ENCODE measurements around the gene MDGA2. TPM values are rescaled to one million over a fixed set of nuclear protein-coding genes. Genes with fewer than 3 reads are reported as not detected.

The MDGA2 gene
- polyA plus RNA-seq, 3 donors, result 2.1 to 2.8 (median 2.6) TPM

DNA sequence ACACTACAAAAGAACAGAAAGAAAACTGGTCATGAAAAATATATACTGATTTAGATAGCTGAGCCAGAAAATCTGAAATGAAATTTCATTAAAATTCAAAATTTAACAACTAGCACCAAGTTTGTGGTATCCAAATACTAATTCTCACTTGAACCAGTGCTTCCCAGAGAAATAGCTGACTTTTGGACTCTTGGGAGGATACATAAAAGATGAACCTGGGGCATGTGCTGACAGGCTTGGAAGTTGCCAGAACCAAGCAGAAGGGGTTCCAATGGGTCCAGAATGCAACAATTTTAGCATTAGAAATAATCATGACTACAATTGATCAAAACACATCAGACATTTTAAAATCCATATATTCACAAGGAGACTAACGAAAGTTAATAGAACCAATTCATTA, 175.0 kb downstream of the MDGA2 start:
- no peak for DNase-seq

DNA sequence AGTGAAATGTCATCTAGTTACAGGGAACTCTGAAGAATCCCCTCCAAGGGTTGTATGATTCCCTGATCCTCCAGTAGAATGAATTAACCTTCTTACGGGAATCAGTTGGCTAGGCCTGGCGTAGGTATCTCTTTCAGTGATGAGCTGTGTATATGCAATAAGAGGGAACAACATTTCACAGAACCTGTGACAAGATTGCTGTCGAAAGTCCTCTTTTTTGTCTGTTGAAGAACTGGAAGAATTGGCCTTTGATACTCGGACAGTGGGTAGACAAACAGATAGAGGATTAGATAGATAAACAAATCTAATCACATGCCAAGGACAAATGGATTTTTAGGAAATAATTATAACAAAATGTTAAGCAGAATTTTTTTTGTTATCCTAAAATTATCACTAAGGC, 184.6 kb downstream of the MDGA2 start:
- DNase-seq, result no peak

DNA sequence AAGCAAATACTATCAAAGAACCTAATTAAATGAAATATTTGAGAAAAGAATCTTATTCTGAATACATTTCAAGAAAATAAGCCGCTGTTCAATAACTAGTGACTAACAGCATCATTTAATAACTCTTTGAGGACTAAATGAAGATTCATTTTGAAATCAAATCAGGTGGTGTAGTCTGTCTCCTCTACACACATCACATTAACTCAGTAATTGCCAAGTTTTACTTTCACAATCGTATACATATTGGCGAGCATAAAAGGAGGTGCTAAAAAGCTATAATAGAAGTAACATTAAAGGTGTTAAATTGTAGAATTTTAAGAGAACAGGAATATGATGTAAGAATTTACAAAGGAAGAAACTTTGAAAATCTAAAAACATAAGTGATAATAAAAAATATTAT, 185.1 kb downstream of the MDGA2 start:
- no peak for DNase-seq

DNA sequence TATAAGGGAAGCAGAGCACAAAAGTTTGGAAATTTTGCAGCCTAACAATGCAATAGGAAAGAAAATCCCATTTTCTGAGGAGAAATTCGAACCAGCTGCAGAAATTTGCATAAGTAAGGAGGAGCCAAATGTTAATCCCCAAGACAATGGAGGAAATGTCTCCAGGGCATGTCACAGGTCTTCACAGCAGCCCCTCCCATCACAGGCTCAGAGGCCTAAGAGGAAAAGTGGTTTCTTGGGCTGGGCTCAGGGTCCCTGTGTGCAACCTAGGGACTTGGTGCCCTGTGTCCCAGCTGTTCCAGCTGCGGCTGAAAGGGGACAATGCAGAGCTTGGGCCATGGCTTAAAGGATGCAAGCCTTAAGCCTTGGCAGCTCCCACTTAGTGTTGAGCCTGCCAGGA, 190.0 kb downstream of the MDGA2 start:
- no peak for DNase-seq

DNA sequence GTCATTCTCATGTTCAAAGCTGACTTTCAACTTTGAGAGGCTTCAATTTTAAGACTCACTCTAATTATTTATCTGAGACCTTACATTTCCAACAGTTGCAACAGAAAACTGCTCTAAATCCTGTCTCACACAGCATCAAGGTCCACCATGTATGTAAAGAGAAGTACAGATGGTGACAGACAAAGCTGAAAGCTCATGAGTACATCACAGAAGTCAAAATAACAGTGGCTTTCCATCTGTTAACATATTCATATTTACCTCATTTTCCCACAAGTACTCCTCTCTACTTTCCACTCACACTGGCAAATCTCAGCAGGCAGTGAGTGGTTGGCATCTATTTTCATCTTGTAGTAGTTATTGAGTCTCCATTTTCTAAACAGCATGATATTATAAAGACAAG, 192.0 kb downstream of the MDGA2 start:
- DNase-seq, result no peak

DNA sequence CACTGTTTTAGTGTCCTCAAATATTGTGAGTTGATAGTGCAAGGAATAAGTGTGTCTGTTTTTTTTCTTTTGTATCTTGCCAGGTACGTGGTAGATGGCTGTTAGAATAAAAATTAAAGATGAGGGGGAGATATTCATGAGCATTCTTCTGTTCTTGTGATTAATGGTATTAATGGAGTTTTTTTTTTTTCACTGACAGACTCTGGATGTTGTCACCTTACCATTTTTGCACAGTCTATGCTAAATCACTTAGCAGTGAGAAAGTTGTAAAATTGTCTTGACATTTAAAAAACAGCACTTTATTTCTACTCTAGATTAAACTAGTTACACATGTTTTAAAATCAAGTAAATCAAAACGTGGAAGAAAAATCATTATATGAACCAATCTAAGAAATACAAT, 204.3 kb downstream of the MDGA2 start:
- no peak for DNase-seq

DNA sequence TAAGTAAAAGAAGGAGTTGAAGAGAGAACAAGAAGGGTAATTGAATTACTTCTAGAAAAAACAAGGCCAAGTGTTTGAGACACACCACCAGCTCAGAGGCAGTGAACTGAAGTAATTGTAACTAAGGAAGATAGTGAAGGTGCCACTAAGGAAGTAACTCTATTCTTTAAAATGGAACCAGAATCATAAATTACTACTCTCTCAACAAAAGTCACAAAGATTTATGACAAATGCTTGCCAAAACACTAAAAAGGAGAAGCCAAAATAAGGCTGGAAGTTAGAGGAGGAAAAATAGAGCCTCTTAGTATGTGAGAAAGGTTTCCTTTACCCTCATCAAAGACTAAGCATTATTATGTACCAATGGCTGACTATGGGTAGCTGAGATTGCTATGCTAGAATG, 208.5 kb downstream of the MDGA2 start:
- peak; percentile 4 for DNase-seq

DNA sequence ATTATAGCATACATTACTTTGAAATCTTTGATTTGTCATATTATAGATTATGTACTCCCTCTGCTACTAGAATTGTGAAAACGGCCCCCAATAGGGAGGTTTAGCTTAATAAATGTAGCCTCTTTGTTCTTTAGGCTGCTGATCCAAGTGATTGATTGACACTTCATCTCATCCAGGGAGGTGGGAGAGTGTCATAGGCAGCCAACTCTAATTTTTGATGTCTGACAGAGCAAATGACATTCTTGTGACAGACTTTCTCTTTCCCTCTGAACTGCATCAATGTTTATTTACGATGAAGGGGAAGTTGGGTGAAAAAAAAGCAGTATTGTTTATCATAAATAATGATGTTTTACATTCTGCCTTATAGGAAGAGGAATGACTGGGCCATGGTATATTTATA, 221.4 kb downstream of the MDGA2 start:
- DNase-seq, result no peak

DNA sequence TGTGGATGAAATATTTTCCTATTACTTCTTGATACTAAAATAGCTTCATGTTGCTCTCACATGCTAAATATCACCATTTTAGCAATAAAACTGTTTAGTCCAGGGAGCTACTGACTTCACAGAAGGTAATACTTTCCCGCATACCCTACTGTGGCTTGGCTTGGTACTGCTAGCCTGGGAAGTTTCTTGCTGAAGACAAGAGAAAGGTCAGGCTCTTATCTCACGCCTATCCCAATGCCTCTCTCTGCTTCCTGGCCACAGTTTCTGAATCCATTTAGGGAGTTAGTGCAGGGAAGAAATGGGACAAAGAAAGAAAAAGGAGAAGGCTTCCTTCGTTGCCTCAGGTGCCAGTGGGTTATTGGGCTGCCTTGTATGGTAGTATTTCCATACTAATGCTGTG, 228.3 kb downstream of the MDGA2 start:
- DNase-seq, result no peak

DNA sequence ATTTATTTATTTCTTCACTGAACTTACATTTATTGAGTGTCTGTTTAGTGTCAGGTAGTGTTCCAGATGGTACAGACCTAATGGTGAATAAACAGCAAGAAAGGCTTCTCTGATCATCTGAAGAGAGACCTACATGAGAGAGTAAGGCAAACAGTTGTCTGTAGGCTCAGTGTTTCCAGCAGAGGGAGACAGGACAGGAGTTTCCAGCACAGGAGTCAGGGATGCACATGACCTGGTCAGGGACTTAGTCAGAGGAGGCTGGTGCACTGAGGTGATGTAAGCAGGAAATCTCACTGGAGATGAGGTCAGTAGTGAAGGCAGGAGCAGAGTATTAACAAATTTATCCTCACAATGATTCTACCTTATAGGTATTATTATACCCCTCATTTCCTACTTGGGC, 233.2 kb downstream of the MDGA2 start:
- peak; percentile 4 for DNase-seq

DNA sequence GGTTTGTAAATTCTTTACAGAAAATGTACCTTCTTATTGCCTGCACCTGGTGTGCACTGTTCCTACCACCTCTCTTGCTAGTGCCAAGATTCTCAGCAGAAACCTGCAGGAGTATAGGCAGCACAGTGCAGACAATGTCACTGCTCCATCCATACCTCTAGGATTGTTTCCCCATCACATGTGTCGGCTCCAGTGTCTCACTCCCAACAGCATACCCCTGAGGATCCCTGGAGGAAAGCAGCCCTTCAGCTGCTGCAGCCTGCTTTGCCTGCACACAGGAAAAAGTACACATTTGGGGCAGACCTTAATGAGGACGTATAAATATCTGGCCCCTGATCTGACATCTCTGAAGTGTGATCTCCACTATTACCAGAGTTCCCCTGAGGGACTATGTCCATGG, 235.5 kb downstream of the MDGA2 start:
- DNase-seq, result no peak

DNA sequence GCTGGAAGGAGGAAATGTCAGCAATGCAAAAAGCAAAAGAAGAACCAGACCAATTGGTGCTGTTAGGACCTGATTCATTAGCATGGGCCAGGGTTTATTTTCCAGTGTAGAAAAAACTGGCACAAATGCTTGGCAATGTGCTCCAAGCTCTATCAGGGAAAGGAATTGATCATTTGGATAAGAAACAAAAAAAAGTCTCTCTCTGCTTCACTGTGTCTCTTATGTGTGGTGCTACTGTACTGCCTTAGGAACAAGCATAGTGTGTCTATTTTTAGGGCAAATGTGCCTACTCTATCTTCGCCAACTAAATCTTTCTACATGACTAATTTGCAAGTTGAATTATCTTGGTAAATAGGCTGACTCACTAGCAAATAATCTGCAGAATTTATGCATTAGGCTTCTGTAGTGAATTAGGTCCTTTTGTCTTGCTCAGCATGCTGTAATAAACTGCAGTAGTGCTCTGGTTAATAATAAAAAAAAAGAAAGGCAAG, 236.7 kb downstream of the MDGA2 start:
- DNase-seq, result peak; percentile 12

DNA sequence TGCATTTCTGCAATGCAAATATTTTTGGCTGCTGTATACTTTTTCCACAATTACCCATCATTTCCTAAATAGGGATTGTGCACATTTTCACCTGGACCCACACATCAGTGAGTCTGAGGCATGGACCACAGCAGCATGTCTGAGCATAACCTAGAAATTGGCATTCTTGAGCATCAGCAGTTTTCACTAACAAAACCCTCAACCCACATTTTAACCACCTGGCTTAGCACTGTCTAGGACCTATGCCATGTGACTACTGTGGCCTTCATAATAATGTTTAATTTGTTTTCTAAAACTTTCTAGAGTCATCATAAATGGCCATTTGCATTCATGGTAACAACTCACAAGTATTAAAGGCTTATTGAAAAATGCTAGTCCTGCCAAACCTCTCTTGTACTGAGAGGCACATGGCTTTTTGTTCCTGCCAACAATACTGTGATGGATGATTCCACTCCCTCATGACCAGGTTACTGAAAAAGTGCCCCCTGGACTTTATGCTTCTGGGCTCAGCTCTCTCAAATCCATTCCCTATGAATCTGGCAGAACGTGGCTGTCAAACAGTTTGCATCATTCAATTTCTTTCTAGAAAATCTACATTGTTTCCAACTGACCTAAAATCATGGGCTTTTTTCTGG, 240.0 kb downstream of the MDGA2 start:
- no peak for DNase-seq

DNA sequence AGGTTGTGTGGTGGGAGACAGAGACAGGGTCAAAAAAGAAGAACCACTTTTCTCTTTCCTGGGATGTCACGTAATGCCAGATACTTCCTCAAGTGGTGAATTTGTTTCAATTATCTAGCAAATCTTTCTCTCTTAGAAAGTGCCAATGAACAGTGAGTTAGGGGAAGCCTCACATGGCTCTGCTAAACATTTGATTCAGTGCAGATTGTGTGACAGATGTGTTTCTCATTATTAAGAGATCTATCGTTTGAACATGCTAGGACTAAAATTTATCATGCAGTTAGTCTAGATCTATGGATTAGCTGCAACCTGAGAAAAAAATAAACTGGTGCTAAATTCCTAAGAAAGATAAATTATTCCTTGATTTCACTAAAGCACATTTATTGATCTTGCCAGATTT, 247.8 kb downstream of the MDGA2 start:
- DNase-seq, result no peak

DNA sequence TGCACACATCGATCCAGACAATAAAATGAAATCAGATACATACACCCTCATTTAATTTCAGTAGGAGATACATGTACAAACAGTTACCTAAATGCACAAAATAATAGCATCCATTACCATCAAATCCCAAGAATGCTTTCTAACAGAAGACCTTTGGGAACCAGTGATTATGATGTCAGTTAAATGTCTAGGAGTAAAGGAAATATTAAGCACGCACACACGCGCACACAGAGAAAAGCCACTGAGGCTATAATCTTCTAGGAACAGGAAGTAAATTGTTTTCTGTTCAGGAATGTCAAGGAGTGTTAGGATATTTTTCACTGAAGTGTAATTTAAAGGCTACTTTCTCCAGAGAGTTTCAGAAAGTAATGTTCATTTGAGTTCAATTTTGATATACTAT, 250.1 kb downstream of the MDGA2 start:
- DNase-seq, result no peak

DNA sequence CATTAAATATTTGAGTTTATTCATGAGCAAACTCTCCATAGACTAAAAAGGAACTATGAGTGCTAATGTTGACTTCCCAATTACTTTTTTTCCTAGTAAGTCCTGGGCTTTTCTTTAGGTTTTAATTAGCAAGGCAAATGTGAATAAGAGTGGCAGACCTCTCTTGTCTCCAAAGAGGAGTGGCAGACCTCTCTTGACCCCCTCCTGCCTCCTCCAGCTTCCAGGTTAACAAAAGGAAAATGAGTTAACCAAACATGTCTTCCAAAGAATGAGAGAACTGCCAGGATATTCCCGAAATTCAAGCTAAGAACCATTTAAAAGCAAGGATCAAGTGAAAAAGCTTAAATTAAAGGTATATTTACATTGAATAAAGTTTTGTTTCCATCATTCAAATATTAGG, 253.2 kb downstream of the MDGA2 start:
- DNase-seq, result no peak

DNA sequence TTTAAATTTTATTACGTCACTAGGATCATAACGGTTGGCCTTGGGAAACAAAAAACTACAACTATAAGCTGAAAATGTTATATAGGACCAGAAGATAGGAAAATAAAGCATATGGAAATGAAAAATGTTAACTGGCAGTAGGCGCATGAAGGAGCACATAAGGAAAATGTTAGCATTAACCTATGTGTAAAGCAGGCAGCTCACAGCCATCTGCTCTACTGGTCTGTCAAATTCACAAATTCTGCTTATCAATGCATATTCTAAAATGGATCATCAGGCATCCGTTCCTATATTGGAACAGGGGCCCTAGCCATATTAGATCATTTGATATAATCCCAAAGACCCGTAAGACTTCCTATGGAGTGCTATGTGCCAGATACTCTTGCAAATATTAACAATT, 263.9 kb downstream of the MDGA2 start:
- no peak for DNase-seq

DNA sequence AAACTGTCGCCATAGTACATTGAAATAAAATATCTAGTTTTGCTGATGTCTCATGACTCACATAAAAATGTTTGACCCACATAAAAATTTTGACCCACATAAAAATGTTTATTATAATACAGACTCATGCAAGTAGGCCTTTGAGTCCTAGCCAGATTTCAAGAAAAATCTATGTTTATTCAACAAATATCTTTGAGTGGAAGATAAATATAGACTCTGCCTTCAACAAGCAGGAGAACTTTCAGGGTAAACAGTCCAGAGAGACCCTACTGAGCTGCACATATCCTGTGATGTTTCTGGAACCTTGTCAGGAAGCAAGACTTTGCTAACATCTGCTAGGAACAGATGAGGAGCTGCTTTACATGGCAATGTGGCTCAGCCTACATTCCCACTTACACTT, 283.1 kb downstream of the MDGA2 start:
- peak; percentile 77 for DNase-seq

DNA sequence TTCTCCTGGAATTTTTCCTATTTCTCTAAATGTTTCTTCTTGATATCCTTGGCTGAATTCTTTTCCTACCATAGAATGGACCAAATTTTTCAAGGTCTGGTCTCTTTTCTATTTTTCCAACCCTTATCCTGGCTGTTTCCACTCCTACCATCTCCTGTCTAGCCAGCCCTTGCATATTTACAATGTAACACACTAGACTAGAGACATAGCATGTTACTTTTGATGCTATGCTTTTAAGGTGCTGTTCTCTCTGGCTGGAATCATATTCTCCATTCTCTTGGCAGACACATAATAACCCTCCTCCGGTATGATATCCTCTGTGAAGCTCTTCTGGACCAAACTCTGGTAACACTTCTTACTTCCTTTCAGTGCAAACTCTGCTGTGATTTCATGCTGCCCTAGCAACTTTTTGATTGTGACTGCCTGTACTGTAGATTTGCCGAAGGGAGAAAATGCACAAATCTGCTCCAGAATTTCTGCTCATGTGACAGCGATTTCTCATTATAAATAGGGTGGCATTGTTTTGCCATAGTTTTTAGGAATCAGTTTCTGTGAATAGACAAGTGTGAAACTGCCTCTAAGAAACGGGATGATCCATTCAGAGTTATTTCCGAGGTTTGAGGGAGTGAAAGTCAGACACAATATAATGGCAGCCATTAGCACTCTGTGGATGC, 284.4 kb downstream of the MDGA2 start:
- no peak for DNase-seq

DNA sequence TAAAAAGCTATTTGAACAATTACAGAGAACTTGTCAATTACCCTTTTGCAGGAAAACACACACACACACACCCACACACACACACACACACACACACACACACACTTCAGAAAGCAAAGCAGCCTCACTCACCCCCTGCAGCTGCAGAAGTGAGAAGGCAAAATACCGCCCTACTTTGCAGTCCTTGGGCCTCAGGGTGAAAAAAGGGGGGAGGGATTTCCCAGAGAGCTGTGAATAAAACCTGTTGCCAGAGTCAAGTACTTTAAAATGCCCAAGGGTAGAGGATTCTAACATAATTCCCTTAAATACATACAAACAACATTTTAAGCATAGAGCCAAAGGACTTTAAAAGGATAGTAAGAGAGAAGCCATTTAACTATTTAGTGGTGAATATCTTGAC, 285.9 kb downstream of the MDGA2 start:
- DNase-seq, result no peak

DNA sequence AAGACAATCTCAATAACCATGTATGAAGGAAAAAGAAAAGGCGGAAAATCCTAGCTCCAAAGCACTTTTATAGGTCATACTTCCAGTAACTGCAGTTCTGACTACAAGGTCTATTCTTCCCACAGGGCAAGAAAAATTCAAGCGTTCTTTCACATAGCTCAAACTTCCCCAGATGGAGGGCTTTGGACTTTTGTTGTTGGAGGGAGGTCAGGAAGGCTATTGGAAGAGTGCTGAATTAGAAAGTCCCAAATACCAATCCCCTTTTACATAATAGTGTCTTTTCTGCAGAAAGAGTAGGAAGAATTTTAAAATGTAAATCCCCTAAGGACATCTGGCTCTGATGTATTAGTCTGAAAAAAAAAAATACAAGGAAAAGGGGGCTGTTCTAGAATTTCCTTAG, 309.4 kb downstream of the MDGA2 start:
- DNase-seq, result no peak

DNA sequence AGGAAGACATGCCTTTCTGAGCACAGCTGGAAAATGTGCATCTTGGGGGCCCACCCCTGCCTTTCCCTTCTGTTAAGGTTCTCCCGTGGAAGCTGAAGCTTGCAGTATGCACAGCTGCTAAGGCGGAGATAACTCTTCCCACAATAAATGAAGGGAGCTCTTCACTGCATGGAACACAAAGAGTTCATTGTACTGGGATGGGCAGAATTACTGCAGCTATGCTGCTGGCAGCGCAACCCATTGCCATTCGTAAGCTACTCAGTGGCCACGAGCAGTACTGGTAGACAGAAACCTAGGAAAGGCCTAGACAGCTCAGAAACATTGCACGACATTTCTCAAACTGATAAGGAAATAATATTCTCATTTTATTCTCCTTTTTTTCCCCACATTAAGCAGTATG, 310.2 kb downstream of the MDGA2 start:
- no peak for DNase-seq

DNA sequence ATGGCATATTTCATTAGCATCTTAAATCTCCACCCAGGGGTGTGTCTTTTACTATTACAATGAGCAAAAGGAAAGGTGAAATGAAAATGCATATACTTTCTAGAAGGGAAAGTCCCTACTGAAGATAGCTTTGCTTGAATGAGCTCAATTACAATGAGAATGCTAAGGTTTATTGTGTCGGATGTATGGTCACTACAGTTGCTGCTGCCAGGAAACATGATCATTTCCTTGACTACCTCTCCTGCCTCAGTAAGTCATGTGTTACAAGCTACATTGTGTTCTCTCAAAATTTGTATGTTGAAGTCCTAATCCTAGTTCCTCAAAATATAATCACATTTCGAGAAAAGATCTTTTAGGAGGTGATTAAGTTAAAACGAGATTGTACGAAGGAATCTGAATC, 322.2 kb downstream of the MDGA2 start:
- no peak for DNase-seq

DNA sequence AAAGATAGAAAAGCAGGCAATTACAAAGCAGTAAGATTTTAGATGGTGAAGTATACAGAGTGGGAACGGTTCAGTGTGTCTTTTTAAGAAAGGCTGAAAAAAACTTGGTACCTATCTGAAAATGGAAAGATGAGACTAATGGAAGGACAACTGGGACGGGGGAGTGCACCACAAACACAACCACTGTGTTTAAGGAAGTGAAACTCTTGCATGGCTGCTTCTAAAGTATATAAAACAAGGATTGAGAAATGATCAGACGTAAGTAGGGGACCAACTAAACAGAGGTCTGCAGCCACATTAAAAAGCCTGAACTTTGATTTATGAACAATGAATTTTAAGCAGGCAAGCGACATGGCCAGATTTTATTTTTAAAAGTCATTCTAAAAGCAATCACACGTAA, 328.6 kb downstream of the MDGA2 start:
- no peak for DNase-seq
